Measurements from ENCODE around the gene TMEM273. TPM values are rescaled to one million over a fixed set of nuclear protein-coding genes. Genes with fewer than 3 reads are reported as not detected.

Gene TMEM273
- polyA plus RNA-seq, 1 of the 3 experiments (the other 2 are of a cell fraction) = not detected

DNA sequence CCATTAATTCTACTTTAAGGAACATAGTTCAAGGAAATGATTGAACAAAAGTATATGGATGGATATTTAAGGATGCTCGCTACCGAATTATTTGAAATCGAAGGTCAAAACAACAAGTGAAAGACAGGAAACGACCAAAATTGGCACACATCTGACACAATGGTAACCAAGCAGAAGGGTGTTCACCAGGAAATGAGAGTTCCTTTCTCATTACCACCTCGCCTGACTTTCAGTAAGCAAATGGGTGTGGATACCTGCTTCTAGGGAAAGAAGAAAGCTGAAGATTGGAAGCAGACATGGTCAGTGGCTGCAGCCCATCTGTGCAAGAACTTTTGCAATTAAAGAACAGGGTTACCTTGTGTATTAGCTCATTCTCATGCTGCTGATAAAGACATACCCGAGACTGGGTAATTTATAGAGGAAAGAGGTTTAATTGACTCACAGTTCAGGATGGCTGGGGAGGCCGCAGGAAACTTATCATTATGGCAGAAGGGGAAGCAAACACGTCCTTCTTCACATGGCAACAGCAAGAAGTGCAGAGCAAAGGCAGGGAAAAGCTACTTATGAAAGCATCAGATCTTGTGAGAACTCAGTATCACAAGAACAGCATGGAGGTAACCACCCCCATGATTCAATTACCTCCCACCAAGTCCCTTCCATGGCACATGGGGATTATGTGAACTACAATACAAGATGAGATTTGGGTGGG, 6.2 kb upstream of the TMEM273 start:
- H3K36me3 ChIP-seq (replicated peaks in 1 of 2; ENCODE audit: control insufficient read depth in 1 of 2, insufficient read depth in 2 of 2, low read length in 1 of 2) = no peaks in the 10 kb centered on the region
- CTCF ChIA-PET = interaction anchor here (0.7 to 1.4 kb wide), 2 partner anchors 15 to 293 kb away, joined by 3 read pairs; no protein-coding TSS in a partner anchor
- H3K27ac ChIP-seq (ENCODE audit: low read depth in 2 of 2, low read length in 1 of 2) = no peak overlapping the region
- no peak overlapping the region for H3K4me2 ChIP-seq
- no peaks in the 10 kb centered on the region for H3K9me3 ChIP-seq
- H3K9me2 ChIP-seq = no peaks in the 10 kb centered on the region
- WGBS (ENCODE audit: low lambda C conversion rate) = 28% methylated on average over 8 of the region's 8 CpGs
- no peak overlapping the region for H2AFZ ChIP-seq (ENCODE audit: low read depth)
- POLR2A ChIA-PET = no interaction called here
- TF ChIP-seq YY1 (IDR thresholded peaks at IDR 0.05; ENCODE audit: low read depth) (no peak), CHD2 (IDR thresholded peaks at IDR 0.05; ENCODE audit: low read length, partially characterized antibody) (no peak), ZBTB33 (IDR thresholded peaks at IDR 0.05; ENCODE audit: borderline replicate concordance, low read depth) (no peak), EZH2phosphoT487 (IDR thresholded peaks at IDR 0.05; ENCODE audit: borderline replicate concordance, low read depth) (no peak)
- TF ChIP-seq, protein P1, sequence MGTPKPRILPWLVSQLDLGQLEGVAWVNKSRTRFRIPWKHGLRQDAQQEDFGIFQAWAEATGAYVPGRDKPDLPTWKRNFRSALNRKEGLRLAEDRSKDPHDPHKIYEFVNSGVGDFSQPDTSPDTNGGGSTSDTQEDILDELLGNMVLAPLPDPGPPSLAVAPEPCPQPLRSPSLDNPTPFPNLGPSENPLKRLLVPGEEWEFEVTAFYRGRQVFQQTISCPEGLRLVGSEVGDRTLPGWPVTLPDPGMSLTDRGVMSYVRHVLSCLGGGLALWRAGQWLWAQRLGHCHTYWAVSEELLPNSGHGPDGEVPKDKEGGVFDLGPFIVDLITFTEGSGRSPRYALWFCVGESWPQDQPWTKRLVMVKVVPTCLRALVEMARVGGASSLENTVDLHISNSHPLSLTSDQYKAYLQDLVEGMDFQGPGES (IDR thresholded peaks at IDR 0.05; ENCODE audit: low read depth, low read length) = no peak
- H4K20me1 ChIP-seq (ENCODE audit: insufficient read depth) = no peaks in the 10 kb centered on the region
- H3K4me3 ChIP-seq (ENCODE audit: low read depth in 2 of 2, low read length in 1 of 2) = no peak overlapping the region
- DNase-seq = no peak
- H3K27me3 ChIP-seq (ENCODE audit: insufficient read depth) = no peaks in the 10 kb centered on the region
- no peak overlapping the region for H3K9ac ChIP-seq
- no peaks in the 10 kb centered on the region for H3K79me2 ChIP-seq (ENCODE audit: insufficient read depth)
- no peaks in the 10 kb centered on the region for H3F3A ChIP-seq (replicated peaks; ENCODE audit: insufficient read depth)
- no peaks in the 10 kb centered on the region; a peak in 1 of 4 replicates for H3K4me1 ChIP-seq (ENCODE audit: control insufficient read depth in 1 of 2, insufficient read depth in 2 of 2, low read depth in 1 of 2, low read length in 1 of 2)

DNA sequence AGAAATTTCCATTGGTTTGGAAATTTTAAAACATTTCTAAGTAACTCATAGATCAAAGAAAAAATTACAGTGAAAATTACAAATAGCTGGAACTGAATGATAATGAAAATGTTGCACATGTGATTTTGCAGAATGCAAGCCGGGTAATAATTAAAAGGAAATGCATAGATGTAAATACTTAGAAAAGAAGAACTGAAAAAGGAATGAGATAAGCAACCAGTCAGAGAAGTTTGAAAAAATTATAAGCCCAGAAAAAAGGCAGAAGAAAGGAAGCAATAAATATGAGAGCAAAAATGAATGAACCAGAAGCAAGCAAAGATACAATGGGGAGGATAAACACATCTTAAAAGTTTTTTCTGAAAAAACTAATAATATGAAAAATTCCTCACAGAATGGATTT, 3.2 kb upstream of the TMEM273 start:
- H2AFZ ChIP-seq (ENCODE audit: low read depth) = no peak overlapping the region
- H3K9me2 ChIP-seq = no peaks in the 10 kb centered on the region
- no peaks in the 10 kb centered on the region for H3F3A ChIP-seq (replicated peaks; ENCODE audit: insufficient read depth)
- no peaks in the 10 kb centered on the region for H4K20me1 ChIP-seq (ENCODE audit: insufficient read depth)
- no peak for DNase-seq
- POLR2A ChIA-PET = no interaction called here
- peaks cover 0 to 2% of the 10 kb centered on the region in 2 experiments; a peak in 1 of 4 replicates for H3K4me1 ChIP-seq (ENCODE audit: control insufficient read depth in 1 of 2, insufficient read depth in 2 of 2, low read depth in 1 of 2, low read length in 1 of 2)
- H3K36me3 ChIP-seq (replicated peaks in 1 of 2; ENCODE audit: control insufficient read depth in 1 of 2, insufficient read depth in 2 of 2, low read length in 1 of 2) = no peaks in the 10 kb centered on the region
- WGBS (ENCODE audit: low lambda C conversion rate) = 61% methylated on average over 1 of the region's 1 CpG
- H3K9me3 ChIP-seq = no peaks in the 10 kb centered on the region
- H3K27me3 ChIP-seq (ENCODE audit: insufficient read depth) = no peaks in the 10 kb centered on the region
- no peaks in the 10 kb centered on the region for H3K79me2 ChIP-seq (ENCODE audit: insufficient read depth)
- no peak overlapping the region for H3K4me2 ChIP-seq
- H3K27ac ChIP-seq (ENCODE audit: low read depth in 2 of 2, low read length in 1 of 2) = no peak overlapping the region
- no peak overlapping the region for H3K4me3 ChIP-seq (ENCODE audit: low read depth in 2 of 2, low read length in 1 of 2)
- TF ChIP-seq USF2 (IDR thresholded peaks at IDR 0.05; ENCODE audit: borderline replicate concordance, low read depth, low read length) = no peak
- TF ChIP-seq REST (IDR thresholded peaks at IDR 0.05; ENCODE audit: low read depth, low read length) = no peak
- no peak for TF ChIP-seq EP300 (IDR thresholded peaks at IDR 0.05; ENCODE audit: borderline replicate concordance in 1 of 2, low read depth in 1 of 2, low read length in 1 of 2)
- no peak for TF ChIP-seq EZH2phosphoT487 (IDR thresholded peaks at IDR 0.05; ENCODE audit: borderline replicate concordance, low read depth)
- TF ChIP-seq ZBTB33 (IDR thresholded peaks at IDR 0.05; ENCODE audit: borderline replicate concordance, low read depth) = no peak
- TF ChIP-seq RCOR1 (IDR thresholded peaks at IDR 0.05; ENCODE audit: low read length) = no peak
- TF ChIP-seq MXI1 (IDR thresholded peaks at IDR 0.05; ENCODE audit: low read depth, low read length) = no peak
- TF ChIP-seq, protein P2, sequence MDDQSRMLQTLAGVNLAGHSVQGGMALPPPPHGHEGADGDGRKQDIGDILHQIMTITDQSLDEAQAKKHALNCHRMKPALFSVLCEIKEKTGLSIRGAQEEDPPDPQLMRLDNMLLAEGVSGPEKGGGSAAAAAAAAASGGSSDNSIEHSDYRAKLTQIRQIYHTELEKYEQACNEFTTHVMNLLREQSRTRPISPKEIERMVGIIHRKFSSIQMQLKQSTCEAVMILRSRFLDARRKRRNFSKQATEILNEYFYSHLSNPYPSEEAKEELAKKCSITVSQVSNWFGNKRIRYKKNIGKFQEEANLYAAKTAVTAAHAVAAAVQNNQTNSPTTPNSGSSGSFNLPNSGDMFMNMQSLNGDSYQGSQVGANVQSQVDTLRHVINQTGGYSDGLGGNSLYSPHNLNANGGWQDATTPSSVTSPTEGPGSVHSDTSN (IDR thresholded peaks at IDR 0.05) = no peak
- TF ChIP-seq JUND (IDR thresholded peaks at IDR 0.05) = no peak
- TF ChIP-seq MEF2A (IDR thresholded peaks at IDR 0.05; ENCODE audit: borderline replicate concordance, low read depth) = no peak
- no peak for TF ChIP-seq ELF1 (IDR thresholded peaks at IDR 0.05)
- no peak overlapping the region for H3K9ac ChIP-seq
- CTCF ChIA-PET = interaction anchor here (1.2 to 1.4 kb wide), 2 partner anchors 24 to 533 kb away, joined by 3 read pairs; no protein-coding TSS in a partner anchor

All from SK-N-SH (cell line).